ENCODE data around the gene ISG20.
A peak's percentile ranks its signal among the peaks of the same experiment; 100 is the strongest.

Gene ISG20

GRCh38 chr15:88638626-88639372 is at the start of gene ISG20:
Gene ISG20, plus strand, starts transcription at chr15:88639016. Its CDS starts 351 bp downstream, at chr15:88639367.
- Mint-ChIP-seq H3K4me1 (peaks cover 52 to 88% of the 10 kb centered on the region in 2 donors), H3K36me3 (peaks cover 32 to 49% of the 10 kb centered on the region in 2 donors), H3K9me3 (no peaks in the 10 kb centered on the region), H3K27me3 (no peaks in the 10 kb centered on the region), H3K27ac (peak within 1 kb of the TSS; percentile 95), H3K4me3 (peak within 1 kb of the TSS; percentile 83 to 86)
- DNase-seq (peak; percentile 94), ATAC-seq (replicated peaks) (peak; percentile 69 to 73)

GRCh38 chr15:88590759-88591158 is 48.1 kb upstream of the ISG20 start:
- H3K4me3 Mint-ChIP-seq: no peak overlapping the region
- peaks cover 0 to 2% of the 10 kb centered on the region in 2 donors for H3K9me3 Mint-ChIP-seq
- H3K27ac Mint-ChIP-seq: no peak overlapping the region
- ATAC-seq (replicated peaks) (no peak), DNase-seq (no peak)
- no peaks in the 10 kb centered on the region for H3K4me1 Mint-ChIP-seq
- peaks cover 0 to 5% of the 10 kb centered on the region in 2 donors for H3K27me3 Mint-ChIP-seq
- no peaks in the 10 kb centered on the region for H3K36me3 Mint-ChIP-seq

GRCh38 chr15:88591384-88591783 is 47.4 kb upstream of the ISG20 start:
- Mint-ChIP-seq H3K4me1 (no peaks in the 10 kb centered on the region), H3K36me3 (no peaks in the 10 kb centered on the region), H3K27ac (no peak overlapping the region), H3K27me3 (peaks cover 0 to 5% of the 10 kb centered on the region in 2 donors), H3K9me3 (peaks cover 0 to 2% of the 10 kb centered on the region in 2 donors), H3K4me3 (no peak overlapping the region)
- ATAC-seq (replicated peaks) (no peak), DNase-seq (no peak)

GRCh38 chr15:88603885-88604284 is 34.9 kb upstream of the ISG20 start:
- no peak overlapping the region for H3K27ac Mint-ChIP-seq
- no peaks in the 10 kb centered on the region for H3K9me3 Mint-ChIP-seq
- DNase-seq (no peak), ATAC-seq (replicated peaks) (no peak)
- H3K36me3 Mint-ChIP-seq: no peaks in the 10 kb centered on the region
- H3K27me3 Mint-ChIP-seq: peaks cover 45 to 62% of the 10 kb centered on the region in 2 donors
- H3K4me1 Mint-ChIP-seq: peaks cover 12 to 34% of the 10 kb centered on the region in 2 donors
- peak overlapping the region; percentile 2 to 4 for H3K4me3 Mint-ChIP-seq

GRCh38 chr15:88604381-88605188 is 34.2 kb upstream of the ISG20 start:
- no peak for DNase-seq
- Mint-ChIP-seq H3K4me3 (peak overlapping the region; percentile 62 to 75), H3K27ac (peak overlapping the region; percentile 80), H3K27me3 (peaks cover 52 to 68% of the 10 kb centered on the region in 2 donors), H3K36me3 (no peaks in the 10 kb centered on the region), H3K4me1 (peaks cover 12 to 34% of the 10 kb centered on the region in 2 donors), H3K9me3 (no peaks in the 10 kb centered on the region)
- ATAC-seq (replicated peaks): no peak

GRCh38 chr15:88605189-88606069 is 33.4 kb upstream of the ISG20 start:
- DNase-seq: no peak
- H3K4me1 Mint-ChIP-seq: peaks cover 12 to 36% of the 10 kb centered on the region in 2 donors
- peak overlapping the region; percentile 62 to 75 for H3K4me3 Mint-ChIP-seq

GRCh38 chr15:88606070-88606794 is 32.6 kb upstream of the ISG20 start:
- H3K27ac Mint-ChIP-seq: no peak overlapping the region

More at GRCh38 chr15:88605189-88606069, 33.4 kb upstream of the ISG20 start:
- Mint-ChIP-seq H3K9me3 (no peaks in the 10 kb centered on the region), H3K36me3 (no peaks in the 10 kb centered on the region), H3K27me3 (peaks cover 56 to 66% of the 10 kb centered on the region in 2 donors), H3K27ac (no peak overlapping the region)
- peak; percentile 46 to 60 for ATAC-seq (replicated peaks)

GRCh38 chr15:88607951-88608350 is 30.9 kb upstream of the ISG20 start:
- ATAC-seq (replicated peaks) (no peak), DNase-seq (no peak)
- H3K27ac Mint-ChIP-seq: no peak overlapping the region
- H3K4me1 Mint-ChIP-seq: peaks cover 16 to 43% of the 10 kb centered on the region in 2 donors
- no peaks in the 10 kb centered on the region for H3K9me3 Mint-ChIP-seq
- no peak overlapping the region for H3K4me3 Mint-ChIP-seq
- H3K36me3 Mint-ChIP-seq: no peaks in the 10 kb centered on the region
- H3K27me3 Mint-ChIP-seq: peaks cover 76 to 90% of the 10 kb centered on the region in 2 donors

More at GRCh38 chr15:88606070-88606794, 32.6 kb upstream of the ISG20 start:
- no peaks in the 10 kb centered on the region for H3K9me3 Mint-ChIP-seq
- DNase-seq: no peak
- ATAC-seq (replicated peaks): no peak
- H3K4me3 Mint-ChIP-seq: no peak overlapping the region
- peaks cover 62 to 74% of the 10 kb centered on the region in 2 donors for H3K27me3 Mint-ChIP-seq
- H3K36me3 Mint-ChIP-seq: no peaks in the 10 kb centered on the region
- peaks cover 16 to 43% of the 10 kb centered on the region in 2 donors for H3K4me1 Mint-ChIP-seq

- Mint-ChIP-seq H3K27me3 (peaks cover 77 to 94% of the 10 kb centered on the region in 2 donors), H3K9me3 (no peaks in the 10 kb centered on the region), H3K27ac (no peak overlapping the region), H3K36me3 (peaks cover 0 to 3% of the 10 kb centered on the region in 2 donors), H3K4me1 (peaks cover 16 to 43% of the 10 kb centered on the region in 2 donors), H3K4me3 (no peak overlapping the region)
- DNase-seq: no peak
- ATAC-seq (replicated peaks): no peak
Observed at GRCh38 chr15:88608607-88609181, 30.1 kb upstream of the ISG20 start.

GRCh38 chr15:88609344-88610090 is 29.3 kb upstream of the ISG20 start:
- Mint-ChIP-seq H3K9me3 (no peaks in the 10 kb centered on the region), H3K4me3 (no peak overlapping the region), H3K4me1 (peaks cover 14 to 35% of the 10 kb centered on the region in 2 donors), H3K27me3 (peaks cover 69 to 94% of the 10 kb centered on the region in 2 donors), H3K36me3 (peaks cover 0 to 3% of the 10 kb centered on the region in 2 donors), H3K27ac (no peak overlapping the region)
- ATAC-seq (replicated peaks) (no peak), DNase-seq (no peak)

- no peaks in the 10 kb centered on the region for H3K9me3 Mint-ChIP-seq
- DNase-seq: no peak
- ATAC-seq (replicated peaks): peak; percentile 42 to 58
- H3K4me1 Mint-ChIP-seq: peaks cover 11 to 22% of the 10 kb centered on the region in 2 donors
- H3K27me3 Mint-ChIP-seq: peaks cover 61 to 90% of the 10 kb centered on the region in 2 donors
- no peak overlapping the region for H3K4me3 Mint-ChIP-seq
- no peak overlapping the region for H3K27ac Mint-ChIP-seq
- H3K36me3 Mint-ChIP-seq: peaks cover 3% of the 10 kb centered on the region in 2 donors
Observed at GRCh38 chr15:88610701-88611231, 28.1 kb upstream of the ISG20 start.

- ATAC-seq (replicated peaks): no peak
- Mint-ChIP-seq H3K27ac (no peak overlapping the region), H3K4me1 (peaks cover 8 to 16% of the 10 kb centered on the region in 2 donors)
Observed at GRCh38 chr15:88612186-88612796, 26.5 kb upstream of the ISG20 start.

More at GRCh38 chr15:88612186-88612796, 26.5 kb upstream of the ISG20 start:
- H3K4me3 Mint-ChIP-seq: no peak overlapping the region
- DNase-seq: no peak
- no peaks in the 10 kb centered on the region for H3K9me3 Mint-ChIP-seq
- peaks cover 54 to 81% of the 10 kb centered on the region in 2 donors for H3K27me3 Mint-ChIP-seq
- peaks cover 3% of the 10 kb centered on the region in 2 donors for H3K36me3 Mint-ChIP-seq
